ENCODE measurements around the gene RNF225.
"Not testable (repeated sequence)": the region's sequence is repeated elsewhere in the genome, so short reads cannot be mapped to it uniquely, and the experiment has no call there.

The RNF225 gene
- 0.12 to 1.1 (median 0.62) reads per million in 4 experiments for total RNA-seq

DNA sequence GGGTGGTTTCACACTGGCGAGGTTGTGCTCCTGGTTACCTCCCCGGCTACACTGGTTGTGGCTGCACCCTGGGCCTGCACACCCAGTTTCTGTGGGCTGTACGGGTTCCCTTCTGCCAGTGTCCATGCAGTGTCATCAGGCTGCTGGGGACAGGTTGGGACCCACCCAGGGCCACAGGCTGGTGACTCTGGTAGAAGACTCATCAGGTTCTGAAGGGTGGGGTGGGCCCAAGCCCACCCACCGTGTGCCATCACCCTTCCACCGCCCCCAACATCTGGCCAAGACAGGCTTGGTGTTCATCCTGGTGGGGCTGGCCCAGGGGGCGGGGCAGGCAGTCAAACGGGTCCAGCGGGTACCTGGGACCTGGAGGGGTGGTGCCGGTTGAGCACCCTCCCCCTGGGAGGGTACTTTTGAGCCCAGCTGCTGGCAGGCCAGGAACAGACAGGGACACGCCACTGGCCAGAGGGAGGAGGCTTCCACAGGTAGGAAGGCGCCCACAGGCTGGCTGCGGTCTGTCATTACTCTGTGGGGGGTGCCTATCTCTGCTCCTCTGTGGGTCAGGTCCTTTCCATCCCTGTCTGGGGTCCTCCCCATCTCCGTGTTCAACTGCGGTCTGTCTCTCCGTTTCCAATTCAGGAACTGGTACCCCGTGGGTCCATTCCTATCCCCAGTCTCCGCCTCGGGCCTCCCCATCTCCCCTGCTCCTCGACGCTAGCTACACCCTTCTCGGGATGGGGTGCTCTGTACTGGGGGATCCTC, at the start of gene RNF225:
Gene RNF225 (plus strand): TSS at position 437 of the 759 bp plus-strand sequence. CDS start 434 bp downstream, outside the sequence.
- no peak for DNase-seq

- DNase-seq = peak; percentile 74
Measured at GRCh38 chr19:58346961-58347929, 48.2 kb upstream of the RNF225 start.

GRCh38 chr19:58348080-58348479, 47.4 kb upstream of the RNF225 start:
- not testable (repeated sequence) for DNase-seq

- DNase-seq = no peak
Measured at GRCh38 chr19:58349590-58349989, 45.9 kb upstream of the RNF225 start.

GRCh38 chr19:58350001-58350861, 45.2 kb upstream of the RNF225 start:
- no peak for DNase-seq

DNA sequence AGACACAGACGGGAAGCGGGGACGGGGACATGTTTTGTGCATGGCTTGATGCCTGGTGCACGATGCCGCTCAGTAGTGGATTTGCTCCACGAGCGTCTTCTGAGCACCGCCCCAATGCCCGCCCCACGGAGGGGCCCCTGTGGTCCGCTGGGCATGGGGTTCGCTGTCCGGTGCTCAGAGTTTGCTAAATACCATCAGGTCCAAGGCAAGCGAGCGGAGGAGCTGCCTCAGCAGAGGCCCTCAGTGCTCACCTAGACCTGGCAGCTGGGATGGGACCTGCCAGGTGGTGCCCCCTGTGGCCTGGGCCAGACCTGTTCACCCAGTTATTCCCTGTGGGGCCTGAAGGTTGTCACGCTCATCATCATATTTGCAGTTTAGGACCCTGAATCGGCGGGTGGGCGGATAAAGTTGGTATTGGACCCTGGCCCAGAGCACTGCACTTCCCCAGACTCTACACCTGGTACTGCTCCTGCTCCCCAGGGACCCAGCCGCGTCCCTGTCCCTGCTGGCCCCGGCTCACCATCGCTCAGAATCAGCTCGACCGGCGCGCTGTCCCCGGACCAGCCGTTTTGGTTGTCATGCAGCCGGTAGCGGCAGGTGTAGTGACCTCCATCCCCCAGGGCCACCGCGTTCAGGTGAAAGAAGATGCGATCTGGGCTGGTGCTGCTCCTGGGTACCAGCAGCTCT, 44.4 kb upstream of the RNF225 start:
- DNase-seq = no peak

DNA sequence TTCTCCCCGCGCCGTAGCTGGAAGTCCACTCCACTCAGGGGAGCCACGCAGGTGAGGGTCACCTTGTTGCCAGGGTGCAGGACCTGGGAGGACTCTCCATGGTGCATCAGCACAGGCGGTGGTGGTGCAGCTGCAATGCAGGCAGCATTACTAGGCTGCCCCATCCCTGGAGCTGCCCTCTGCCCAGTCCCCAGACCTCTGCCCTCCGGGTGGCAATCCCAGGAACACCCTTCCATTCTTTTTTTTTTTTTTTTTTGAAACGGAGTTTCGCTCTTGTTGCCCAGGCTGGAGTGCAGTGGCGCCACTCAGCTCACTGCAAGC, 43.9 kb upstream of the RNF225 start:
- DNase-seq = no peak

- no peak for DNase-seq
Measured at GRCh38 chr19:58351990-58352755, 43.3 kb upstream of the RNF225 start.

DNA sequence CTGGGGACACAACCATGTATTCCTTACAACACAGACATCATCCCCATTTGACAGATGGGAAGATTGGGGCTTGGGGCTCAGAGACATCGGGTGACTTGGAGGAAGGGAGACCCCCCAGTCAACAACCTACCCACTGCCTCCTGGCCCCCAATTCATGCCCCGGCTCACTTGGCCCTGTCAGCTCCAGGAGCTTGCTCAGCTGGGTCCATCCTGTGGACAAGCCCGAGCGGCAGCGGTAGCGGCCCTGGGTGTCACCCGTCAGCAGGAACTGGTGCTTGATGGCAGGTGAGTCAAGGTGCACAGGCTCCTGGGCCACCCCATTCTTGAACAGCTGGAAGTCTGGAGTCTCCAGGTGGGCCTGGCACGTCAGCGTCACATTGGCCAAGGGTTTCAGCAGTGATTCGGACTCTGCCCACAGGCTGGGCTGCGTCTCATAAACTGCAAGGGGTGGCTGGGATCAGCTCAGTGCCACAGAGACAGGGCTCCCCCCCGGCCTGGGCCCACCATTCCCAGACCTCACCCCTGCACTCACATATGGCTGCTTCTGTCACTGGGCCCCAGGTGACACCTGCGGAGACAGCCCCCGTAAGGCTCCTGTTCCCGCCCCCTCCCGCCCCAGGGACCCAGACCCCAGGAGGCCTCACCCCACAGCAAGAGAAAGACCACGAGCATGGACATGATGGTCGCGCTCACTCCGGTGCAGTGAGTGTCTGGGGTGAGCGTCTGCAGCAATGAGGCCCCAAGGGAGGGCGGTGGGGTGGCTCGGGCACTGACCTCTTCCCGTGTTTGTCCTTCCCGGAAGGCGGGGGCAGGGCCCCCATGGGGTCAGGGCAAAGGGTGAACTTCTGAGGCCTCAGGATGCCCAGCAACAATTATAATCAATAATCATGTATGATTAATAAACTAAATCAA, 42.4 kb upstream of the RNF225 start, which contains the start of gene A1BG:
Gene A1BG (minus strand): TSS at position 733 of the 912 bp plus-strand sequence. CDS start 55 bp downstream, at position 678.
- no peak for DNase-seq

GRCh38 chr19:58353717-58354477, 41.6 kb upstream of the RNF225 start:
- DNase-seq = no peak

DNA sequence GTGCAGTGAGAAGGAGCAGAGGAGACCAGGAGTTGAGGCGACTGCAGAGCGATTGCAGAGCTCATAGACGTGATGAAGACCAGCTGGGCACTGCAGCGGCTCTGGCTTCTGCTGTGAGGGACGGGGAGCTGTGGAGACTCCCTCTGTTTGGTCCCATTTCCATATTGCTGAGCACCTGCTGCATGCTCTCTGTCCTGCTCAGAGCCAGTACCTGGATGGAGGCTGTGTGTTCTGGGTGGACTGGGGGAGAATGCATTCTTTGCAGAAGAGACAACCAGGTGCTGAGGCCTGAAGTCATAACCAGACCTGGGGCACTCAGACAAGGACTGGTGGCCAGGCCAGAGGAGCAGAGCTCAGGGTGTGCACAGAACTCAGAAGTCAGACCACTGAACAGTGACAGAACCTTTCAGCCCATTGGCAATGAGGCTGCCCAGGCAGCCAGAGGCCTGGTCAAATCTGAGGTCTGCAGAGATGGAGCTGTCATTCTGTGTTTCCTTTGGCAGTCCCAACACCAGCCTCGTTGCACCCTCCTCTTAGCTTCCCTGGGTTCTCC, 40.9 kb upstream of the RNF225 start:
- DNase-seq = no peak

DNA sequence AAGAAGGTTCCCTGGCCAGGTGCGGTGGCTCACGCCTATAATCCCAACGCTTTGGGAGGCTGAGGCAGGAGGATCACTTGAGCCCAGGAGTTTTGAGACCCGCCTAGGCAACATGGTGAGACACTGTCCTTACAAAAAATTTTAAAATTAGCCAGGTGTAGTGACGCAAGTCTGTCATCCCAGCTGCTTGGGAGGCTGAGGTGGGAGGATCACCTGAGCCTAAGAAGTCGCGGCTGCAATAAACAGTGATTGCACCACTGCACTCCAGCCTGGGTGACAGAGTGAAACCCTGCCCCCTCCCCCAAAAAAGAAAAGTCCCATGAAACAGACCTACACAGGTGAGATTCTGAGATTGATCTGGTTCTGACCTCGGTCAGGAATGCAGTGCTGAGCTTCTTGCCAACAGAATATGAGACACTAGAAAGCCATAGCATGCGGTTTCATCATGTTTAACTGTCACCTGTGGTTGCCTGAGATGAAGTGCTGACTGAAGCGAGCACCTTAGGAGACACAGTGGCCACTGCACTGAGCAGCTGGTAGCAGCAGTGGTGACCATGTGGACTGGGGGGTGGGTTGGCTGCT, 40.1 kb upstream of the RNF225 start:
- DNase-seq = no peak

- DNase-seq = peak; percentile 14
Measured at GRCh38 chr19:58355908-58356765, 39.3 kb upstream of the RNF225 start.

DNA sequence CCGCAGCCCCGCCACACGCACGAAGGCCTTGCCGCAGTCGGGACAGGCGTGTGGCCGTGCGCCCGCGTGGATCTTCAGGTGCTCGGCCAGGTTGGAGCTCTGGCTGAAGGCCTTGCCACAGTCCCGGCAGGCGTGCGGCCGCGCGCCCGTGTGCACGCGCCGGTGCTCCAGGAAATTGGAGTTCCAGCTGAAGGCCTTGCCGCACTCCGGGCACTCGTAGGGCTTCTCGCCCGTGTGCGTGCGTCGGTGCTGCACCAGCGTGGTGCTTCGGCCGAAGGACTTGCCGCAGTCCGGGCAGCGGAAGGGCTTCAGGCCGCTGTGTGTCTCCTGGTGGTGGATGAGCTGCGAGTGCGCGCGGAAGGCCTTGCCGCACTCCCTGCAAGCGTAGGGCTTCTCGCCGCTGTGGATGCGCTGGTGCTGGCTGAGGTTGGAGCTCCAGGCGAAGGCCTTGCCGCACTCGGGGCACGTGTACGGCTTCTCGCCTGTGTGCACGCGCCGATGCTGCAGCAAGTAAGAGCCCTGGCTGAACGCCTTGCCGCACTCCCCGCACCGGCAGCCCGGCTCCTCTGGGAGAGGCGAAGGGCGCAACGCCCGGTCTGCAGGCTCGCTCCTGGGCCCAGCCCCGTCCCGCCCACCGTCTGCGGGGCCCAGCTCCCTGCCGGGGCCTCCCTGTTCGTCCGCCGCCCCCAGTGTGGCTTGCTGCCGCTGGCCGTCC, 38.5 kb upstream of the RNF225 start:
- DNase-seq = no peak

- DNase-seq = no peak
Measured at GRCh38 chr19:58357481-58358145, 37.8 kb upstream of the RNF225 start.

DNA sequence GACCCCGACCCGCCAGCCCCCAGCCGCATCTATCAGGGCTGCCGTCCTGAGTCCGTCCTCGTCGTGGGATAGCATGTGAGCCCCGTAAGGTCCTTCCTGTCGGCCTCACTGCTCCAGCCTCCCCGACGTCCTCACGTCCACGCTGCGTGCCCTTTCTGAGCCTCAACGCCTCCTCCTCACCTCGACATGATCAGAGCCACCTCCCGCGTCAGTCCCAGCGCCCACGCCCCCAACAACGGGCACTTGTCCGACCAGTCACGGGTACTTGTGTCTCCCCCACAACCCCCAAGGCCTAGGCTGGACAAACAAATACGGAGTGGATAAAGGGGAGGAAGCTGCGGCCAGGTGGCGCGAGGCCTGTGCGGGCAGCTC, 33.6 kb upstream of the RNF225 start:
- no peak for DNase-seq
